NCI-H524 treated with DMSO at 0.1 percent for 48 hours (cell line): ENCODE data around the gene RAP1GDS1.
"Not testable (repeated sequence)": the region's sequence is repeated elsewhere in the genome, so short reads cannot be mapped to it uniquely, and the experiment has no call there.

Source experiments
- DNase-seq: peaks from one replicate; lab custom pipeline; 2025; lab: John Stamatoyannopoulos, UW

The RAP1GDS1 gene

GRCh38 chr4:98434816-98435215 lies 173.6 kb downstream of the RAP1GDS1 start:
- DNase-seq, result no peak

DNA sequence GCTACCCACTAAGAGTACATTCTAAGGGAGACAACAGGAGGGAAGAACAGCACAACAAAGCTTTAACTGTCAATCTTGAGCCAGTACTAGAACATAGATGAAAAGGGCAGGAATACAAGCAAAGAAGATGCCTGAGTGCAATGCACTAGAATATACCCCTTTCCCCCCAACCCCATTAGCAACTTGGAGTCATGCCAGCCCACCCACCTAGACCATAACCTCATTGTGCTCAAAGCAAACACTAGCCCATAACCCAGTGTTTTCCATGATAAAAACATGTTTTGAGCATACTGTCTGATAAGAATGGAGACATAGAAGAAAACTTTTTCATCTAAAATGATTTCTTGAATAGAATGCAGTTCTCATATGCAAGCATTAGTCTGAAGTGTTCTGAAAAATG lies 183.2 kb downstream of the RAP1GDS1 start:
- DNase-seq, result no peak

DNA sequence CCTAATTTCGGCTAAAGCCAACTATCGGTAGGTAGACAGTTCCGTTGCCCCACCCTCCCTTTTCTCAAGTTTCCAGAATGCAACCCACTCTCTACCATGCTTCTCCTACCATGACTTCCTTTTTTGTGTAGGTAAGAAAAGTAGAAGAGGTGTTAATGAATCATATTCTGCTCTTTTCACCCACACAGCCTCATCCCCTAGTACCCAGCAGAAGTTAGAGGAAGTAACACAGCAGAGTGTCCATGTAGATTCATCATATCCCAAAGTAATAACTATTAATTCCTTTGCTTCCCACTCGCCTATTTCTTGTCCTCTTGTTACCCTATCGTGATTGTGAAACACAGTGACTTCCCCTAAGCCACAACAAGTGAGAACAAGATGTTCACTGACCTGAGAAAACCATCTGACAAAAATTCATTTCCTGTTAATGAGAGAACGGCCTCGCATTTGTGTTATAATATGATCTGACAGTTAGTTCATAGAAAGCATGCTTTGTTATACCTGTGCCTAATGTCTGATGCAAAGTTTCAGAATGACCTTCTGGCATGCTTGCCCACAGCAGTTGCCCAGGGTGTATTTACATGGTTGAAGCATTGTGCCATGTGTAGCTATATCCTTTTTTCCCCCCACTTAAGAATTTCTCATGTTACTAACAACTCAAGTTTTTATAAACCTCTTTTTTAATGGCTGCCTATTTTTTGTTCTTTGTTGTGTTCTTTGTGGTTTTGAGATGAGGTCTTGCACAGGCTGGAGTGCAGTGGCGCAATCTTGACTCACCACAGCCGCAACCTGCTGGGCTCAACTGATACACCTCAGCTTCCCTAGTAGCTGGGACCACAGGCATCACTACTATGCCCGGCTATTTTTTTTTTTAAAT lies 185.6 kb downstream of the RAP1GDS1 start:
- DNase-seq, result no peak

DNA sequence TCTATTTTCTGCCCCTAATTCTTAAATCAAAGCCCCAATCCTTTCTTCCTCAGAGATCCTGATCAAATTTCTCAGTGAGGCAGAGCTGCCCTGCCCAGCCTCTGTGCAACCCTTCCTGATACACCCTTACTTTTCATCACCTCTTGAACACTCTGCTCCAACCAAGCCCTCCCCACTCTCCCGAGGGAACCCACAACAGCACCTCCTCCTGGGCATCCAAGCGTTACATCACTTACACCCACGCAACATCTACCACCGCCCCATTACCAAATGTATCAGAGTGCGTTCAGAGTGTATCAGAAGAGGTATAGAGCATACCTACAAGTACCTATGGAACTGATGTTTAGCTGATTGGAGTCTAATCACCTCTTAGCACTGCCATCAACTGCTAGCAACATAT lies 186.5 kb downstream of the RAP1GDS1 start:
- no peak for DNase-seq

- DNase-seq, result no peak
These were observed 187.7 kb downstream of the RAP1GDS1 start for GRCh38 chr4:98448908-98449307.

DNA sequence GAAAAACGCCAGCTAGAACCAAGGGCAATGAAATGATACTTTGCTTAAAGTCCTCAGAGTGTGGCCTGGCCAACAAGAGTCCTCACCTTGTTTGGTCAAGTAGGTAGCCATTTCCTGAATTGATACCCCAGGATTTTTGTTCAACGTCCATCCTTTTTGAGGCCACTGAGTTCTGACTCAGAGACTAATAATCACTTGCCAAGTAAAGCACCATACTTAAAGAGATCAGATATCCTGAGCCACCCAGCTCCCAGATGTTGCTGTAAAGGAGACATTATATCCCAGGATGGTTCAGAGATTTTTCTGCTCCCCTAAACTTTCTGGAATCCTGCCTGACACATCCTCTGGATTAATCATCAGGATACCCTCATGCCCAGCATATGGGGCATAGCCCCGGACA lies 190.9 kb downstream of the RAP1GDS1 start:
- no peak for DNase-seq

DNA sequence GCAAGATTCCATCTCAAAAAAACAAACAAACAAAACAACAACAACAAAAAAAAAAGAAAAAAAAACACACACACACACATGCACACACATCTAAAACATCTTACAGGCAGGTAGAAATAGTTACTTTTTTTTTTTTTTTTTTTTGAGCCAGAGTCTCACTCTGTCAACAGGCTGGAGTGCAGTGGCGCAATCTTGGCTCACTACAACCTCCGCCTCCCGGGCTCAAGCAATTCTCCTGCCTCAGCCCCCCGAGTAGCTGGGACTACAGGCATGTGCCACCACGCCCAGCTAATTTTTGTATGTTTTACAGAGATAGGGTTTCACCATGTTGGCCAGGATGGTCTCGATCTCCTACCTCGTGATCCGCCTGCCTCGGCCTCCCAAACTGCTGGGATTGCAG lies 196.2 kb downstream of the RAP1GDS1 start:
- DNase-seq, result not testable (repeated sequence)

DNA sequence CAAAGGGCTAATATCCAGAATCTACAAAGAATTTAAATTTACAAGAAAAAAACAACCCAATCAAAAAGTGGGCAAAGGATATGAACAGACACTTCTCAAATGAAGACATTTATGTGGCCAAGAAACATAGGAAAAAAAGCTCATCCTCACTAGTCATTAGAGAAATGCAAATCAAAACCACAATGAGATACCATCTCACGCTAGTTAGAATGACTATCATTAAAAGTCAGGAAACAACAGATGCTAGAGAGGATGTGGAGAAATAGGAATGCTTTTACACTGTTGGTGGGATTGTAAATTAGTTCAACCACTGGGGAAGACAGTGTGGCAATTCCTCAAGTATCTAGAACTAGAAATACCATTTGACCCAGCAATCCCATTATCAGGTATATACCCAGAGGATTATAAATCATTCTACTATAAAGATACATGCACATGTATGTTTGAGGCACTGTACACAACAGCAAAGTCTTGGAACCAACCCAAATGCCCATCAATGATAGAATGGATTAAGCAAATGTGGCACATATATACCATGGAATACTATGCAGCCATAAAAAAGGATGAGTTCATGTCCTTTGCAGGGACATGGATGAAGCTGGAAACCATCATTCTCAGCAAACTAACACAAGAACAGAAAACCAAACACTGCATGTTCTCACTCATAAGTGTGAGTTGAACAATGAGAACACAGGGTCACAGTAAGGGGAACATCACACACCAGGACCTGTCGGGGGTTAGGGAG lies 200.1 kb downstream of the RAP1GDS1 start:
- not testable (repeated sequence) for DNase-seq

DNA sequence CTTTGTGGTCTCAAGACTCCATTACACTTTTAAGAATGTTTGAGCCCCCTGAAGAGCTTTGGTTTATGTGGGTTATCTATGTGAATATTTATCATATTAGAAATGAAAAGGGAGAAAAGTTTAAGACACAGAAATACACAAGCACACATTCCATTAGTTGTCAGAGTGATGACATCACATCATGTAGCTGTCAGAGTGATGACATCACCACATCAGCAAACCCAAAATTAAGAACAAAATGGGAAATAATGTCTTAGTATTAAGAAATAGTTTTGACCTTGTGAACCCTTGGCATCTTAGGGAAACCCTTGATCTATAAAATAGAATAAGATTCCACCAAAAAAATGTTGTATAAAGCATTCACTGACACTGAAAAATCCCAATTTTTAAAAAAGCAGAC lies 201.3 kb downstream of the RAP1GDS1 start:
- no peak for DNase-seq

- DNase-seq, result no peak
These were observed 205.8 kb downstream of the RAP1GDS1 start for GRCh38 chr4:98466868-98467599.

- DNase-seq, result peak; percentile 7
These were observed 206.5 kb downstream of the RAP1GDS1 start for GRCh38 chr4:98467627-98468072.

GRCh38 chr4:98468709-98469108 lies 207.5 kb downstream of the RAP1GDS1 start:
- no peak for DNase-seq

DNA sequence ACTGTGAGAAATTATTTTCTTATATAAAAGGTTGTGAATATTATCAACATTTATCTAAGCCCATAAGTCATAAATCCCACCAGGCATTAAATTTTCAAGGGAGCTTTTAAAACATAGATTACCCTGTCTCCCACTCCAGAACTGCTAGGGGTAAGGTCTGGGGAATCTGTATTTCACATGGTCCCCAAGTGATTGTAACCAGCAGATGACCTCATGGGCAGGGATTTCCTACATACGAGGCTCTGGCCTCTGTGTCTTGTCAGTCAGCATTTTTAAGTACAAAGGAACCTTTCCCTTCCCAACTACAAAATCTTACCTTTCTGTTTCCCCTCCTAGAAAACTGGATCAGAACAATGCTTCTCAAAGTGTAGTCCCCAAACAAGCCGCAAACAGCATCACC lies 208.6 kb downstream of the RAP1GDS1 start:
- no peak for DNase-seq

DNA sequence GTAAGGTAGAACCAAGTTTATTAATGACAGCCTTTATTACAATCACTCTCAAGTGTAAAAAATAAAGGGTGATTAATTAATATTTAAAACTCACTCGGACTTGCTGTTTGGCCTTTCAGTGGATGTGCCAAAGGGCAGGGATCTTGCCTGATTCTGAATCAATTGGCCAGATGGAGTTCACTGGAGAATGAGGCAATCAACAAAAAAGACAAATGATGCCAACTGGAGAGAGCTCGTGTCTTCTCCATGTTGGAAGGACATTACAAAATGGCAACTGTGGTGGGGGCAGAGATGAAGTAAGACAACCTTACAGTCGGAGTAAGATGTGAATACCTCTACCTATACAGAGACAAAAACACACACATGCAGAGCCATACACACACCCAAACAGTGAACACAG lies 209.2 kb downstream of the RAP1GDS1 start:
- DNase-seq, result no peak

- DNase-seq, result no peak
These were observed 209.6 kb downstream of the RAP1GDS1 start for GRCh38 chr4:98470831-98471230.

GRCh38 chr4:98473046-98473445 lies 211.9 kb downstream of the RAP1GDS1 start:
- no peak for DNase-seq

DNA sequence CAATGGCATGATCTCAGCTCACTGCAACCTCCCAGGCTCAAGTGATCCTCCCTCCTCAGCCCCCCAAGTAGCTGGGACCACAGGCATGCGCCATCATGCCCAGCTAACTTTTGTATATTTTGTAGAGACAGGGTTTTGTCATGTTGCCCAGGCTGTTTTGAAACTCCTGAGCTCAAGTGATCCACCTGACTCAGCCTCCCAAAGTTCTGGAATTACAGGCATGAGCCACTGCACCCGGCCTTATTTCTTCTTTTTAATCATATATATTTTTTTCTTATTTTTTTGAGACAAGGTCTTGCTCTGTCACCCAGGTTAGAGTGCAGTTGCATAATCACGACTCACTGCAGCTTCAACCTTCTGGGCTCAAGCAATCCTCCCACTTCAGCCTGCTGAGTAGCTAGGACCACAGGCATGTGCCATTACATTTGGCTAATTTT lies 213.2 kb downstream of the RAP1GDS1 start:
- no peak for DNase-seq

DNA sequence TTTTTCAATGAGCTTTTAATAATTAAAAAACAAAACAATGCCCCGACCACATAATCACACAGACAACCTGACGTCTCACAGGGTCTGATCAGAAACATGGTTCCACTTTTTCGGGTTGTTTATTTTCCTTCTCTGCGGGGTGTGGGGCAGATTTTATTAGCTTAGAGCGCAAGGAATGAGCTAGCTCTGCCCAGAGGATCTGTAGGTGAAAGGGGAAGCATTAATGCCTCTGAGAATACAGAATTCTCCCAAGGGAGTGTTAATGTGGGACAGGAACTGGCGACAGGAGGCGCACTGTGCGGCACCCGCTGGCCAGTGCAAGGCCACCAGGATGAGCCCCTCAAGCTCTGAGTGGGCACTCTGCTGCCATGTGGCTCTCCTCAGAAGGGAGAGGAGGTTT lies 215.7 kb downstream of the RAP1GDS1 start:
- no peak for DNase-seq

DNA sequence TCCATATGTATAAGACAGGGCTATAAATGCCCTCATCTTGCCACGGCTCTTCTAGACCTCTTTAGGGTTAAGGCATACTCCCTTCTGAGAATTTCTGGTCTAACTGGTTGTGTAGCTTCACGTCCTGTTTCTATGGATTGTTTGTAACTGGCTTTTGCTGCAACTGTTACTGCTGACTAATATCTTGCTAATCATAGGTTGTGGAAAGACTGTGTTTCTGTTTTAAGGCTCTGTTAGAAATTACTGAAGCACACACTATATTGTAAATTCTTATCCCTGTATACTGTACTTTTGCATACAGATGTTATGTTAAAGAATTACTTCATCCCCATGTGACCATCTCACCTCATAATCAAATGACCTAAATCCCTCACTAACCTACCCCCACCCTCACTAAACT lies 218.4 kb downstream of the RAP1GDS1 start:
- not testable (repeated sequence) for DNase-seq

GRCh38 chr4:98480535-98480934 lies 219.4 kb downstream of the RAP1GDS1 start:
- DNase-seq, result no peak

GRCh38 chr4:98481167-98481566 lies 220.0 kb downstream of the RAP1GDS1 start:
- no peak for DNase-seq

GRCh38 chr4:98482503-98482846 lies 221.3 kb downstream of the RAP1GDS1 start:
- no peak for DNase-seq
